Head of caudate nucleus (tissue), 42 donors: ENCODE data around the gene HOXC6.
"Not testable (repeated sequence)": the region's sequence is repeated elsewhere in the genome, so short reads cannot be mapped to it uniquely, and the experiment has no call there.

Experiments used
- DNase-seq, 42 donors: peaks; one replicate each; pipeline versions ENCODE4 v3.0.0 to v3.0.0-alpha.2; 2020 to 2021; ENCODE audit warnings: mixed read lengths in 7 of 42
- intact Hi-C: fragments of 100-400 bp; cut with DNase I; formaldehyde crosslinking; loops from one replicate; pipeline ENCODE4 v1.15.0; 2022

The HOXC6 gene

DNA sequence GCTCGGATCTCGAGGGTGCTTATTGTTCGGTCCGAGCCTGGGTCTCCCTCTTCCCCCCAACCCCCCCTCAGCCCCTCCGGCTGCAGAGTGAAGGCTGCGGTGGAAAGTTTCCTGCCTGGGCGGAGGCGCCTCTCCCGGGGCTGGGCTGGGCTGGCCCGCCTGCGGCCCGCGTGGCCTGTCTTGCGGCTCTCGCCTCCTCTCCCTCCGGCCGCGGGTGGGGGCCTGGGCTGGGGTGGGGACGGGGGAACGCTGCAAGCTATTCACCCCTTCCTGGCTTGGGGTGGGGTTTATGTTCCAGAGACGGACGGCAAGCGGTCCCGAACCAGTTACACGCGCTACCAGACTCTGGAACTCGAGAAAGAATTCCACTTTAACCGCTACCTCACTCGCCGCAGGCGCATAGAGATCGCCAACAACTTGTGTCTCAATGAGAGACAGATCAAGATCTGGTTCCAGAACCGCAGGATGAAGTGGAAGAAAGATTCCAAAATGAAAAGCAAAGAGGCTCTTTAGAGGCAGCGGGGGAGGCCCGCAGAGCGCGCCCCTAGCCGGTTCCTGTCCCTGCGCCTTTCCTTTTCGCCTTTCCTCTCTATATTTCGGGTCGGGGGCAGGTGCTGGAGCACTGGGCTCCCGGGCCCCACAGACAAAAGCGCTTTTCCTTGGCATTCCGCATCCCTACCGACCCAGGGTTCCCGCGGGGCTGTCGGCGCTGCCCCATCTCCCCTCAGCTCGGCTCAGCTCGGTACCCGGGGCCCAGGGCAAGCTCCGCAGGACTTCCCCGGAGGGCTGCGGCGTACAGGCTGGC is 5.9 kb downstream of the HOXC6 start:
- DNase-seq: no peak
- intact Hi-C loops: no loop called here

DNA sequence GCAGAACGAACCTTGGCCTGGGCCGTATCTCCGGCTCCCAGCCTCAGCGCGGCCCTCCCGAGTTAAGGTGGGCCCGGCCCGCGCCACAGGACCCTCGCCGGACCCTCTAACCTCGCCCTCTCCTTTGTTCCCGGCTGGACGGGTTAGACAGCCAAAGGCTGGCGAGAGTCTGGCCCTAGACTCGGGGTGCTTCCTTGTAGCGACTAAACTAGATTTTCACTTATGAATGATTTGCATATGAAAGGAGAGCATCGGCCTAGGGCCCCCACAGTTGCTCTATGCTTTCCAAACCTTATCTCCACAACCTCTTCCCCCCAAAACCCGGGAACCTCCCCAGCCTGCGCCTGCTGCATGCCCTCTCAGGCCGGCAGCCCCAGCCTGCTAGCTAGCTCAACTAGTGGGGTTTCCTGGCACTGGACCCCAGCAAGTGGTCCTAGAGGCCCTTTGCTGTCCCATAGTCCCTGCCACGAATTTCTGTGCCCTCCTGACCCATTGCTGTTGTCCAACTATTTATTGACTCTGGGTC is 6.6 kb downstream of the HOXC6 start:
- intact Hi-C loops: no loop called here
- no peak for DNase-seq

DNA sequence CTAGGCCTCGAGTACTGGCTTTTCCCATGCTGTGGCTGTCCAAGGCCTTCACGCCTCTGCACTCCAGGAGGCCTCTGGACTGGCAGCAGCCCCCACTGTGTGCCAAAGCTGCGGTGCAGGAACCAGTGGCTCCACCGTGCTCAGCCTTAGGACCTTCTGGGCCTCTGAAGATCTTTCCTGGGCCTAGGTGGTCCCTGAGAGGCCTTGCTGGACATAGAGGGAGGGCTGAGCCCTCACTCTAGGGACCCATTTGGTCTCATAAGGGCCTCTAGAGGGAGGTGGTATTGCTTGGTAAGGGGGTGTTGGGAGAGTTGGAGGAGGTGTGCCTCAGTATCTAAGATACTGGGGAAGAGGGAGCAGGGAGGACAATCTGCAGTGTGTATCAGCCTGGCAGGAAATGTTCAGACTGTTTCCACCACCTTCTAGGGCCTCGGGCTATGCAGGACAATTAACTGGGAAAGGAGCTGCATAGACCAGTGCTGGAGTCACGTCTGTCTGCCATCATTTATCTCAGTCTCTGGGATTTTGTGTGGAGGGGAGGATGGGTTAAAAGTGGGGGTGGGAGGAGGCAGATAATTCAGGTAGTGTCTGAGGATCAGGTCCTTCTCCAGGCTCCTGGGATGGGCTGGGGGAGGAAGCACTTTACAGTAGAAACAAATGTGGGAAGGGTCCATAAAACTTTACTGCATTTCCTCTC is 7.5 kb downstream of the HOXC6 start:
- no peak for DNase-seq
- intact Hi-C loops: no loop called here

DNA sequence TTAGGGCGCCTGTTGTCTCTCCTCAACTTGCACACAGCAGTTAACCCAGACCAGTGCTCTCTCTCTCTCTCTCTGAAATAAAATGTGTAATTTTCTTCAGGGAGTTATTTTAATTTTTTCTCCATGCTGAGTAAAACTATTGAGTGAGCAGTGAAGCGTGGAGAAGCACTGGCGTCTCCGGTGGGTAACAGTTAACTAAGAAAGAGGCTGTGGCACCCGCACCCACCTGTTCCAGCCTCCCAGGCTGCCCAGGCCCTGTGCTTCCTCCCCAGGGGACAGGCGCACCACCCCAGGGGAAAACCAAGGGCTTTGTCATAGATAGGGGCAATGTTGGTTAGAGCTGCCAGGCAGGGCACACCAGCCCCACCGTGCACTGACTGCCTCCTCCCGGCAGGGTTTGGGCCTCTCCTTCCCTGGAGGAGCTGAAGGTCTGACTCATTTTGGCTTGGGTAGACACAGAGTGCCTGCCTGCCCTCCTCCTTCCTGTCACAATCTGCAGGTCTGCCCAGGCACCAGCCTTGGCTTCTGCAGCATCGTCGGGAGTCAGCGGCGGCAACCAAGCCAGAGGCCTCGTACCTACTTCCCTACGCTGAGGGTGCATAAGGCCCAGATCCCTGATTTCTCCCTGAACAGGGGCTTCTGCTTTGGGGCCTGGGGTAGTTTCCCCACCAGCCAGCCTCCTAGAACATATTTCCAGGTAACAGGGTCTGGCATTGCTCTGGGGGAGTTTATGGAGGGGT is 8.6 kb downstream of the HOXC6 start:
- DNase-seq: no peak
- intact Hi-C loops: no loop called here

DNA sequence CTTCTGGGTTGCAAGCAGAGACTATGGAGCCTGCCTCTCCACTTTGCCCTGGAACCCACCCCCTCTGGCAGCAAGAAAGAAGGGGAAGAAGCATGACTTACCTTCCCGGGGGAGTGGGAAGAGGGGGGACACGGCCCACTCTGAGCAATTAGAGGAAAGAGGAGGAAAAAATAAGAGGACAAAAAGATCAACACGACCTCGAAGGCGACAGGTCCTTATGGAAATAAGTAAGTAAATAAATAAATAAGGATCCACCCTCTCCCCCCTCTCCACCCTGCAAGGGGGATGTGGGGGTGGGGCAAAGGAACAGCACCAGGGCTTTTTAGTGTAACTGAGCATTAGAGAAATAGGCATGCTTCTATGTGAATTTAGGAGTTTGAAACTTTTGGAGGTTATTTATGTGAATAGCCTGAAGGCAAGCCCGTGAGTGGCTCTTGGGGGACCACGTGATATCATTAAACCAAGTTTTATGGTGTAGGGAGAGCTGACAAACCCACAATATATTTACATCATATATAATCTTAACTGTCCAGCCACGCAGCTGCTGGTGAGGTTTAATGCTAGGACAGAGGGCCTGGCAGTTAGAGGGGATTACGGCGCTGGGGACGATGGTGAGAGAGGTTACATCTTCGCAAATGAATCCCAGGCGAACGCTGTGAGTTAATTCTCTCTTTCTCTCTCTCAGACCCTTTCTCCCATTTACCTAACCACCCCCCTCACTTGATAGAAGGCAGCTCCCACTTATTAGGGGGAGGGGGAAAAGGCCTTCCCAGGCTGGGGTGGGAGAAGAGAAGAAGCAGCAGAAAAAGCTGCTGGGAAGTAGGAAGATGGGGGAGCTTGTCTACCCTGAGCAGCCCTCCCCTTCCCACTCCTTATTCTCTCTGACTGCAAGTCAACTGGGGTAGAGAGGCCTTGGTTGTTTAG is 9.4 kb downstream of the HOXC6 start:
- no peak for DNase-seq
- intact Hi-C loops: no loop called here

DNA sequence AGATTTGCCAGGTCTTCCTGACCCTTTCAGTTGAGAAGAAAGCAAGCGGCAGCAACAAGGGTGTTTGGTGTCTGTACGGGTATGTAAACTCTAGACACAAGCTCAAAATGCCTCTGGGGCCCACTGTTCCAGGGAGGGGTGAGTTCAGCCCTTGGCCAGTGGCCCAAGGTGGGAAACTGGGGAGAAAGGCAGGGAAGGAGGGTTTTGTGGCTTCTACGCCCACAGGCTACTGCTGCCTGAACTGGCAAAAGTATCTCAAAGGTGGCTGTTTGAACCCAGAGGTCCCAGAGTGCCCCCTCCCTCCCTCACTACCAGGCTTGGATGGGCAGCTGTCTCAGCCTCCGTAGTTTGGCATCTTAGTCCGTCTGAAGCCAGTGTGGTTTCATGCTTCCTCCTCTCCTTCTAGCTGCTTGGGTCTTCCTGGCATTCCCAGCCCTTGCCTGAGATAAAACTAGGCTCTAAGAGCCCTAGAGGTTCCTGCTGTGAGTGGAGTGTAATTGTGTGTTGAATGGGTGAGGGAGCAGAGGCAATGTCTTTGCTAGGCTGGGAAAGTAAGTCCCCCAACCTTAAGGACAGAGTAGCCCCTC is 10.1 kb downstream of the HOXC6 start:
- intact Hi-C loops: no loop called here
- no peak for DNase-seq

DNA sequence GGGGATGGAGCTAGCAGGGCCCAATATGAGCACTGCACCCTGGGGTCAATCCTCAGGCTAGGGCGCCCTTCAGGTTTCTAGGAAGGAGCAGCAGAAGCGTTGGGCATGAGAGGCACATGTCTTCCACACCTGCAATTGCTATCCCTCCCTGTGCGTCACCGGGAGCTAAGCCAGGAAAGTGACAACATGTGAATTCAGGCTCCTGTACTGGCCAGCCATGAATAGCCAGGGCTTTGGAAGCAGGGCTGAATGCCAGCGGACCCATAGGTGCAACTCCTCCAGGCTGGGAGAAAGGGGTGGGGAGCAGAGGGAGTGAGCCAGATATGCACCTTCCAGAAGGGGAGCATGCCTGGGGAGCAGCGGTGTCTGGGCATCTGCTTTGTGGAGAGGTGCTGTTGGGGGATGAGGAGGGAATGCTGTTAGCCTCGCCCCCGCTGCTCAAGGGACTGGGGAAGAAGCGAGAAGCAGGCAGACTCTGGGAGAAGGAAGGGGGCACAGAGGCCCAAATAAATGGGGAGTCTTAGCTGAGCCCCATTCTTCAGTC is 10.7 kb downstream of the HOXC6 start:
- intact Hi-C loops: no loop called here
- DNase-seq: no peak

DNA sequence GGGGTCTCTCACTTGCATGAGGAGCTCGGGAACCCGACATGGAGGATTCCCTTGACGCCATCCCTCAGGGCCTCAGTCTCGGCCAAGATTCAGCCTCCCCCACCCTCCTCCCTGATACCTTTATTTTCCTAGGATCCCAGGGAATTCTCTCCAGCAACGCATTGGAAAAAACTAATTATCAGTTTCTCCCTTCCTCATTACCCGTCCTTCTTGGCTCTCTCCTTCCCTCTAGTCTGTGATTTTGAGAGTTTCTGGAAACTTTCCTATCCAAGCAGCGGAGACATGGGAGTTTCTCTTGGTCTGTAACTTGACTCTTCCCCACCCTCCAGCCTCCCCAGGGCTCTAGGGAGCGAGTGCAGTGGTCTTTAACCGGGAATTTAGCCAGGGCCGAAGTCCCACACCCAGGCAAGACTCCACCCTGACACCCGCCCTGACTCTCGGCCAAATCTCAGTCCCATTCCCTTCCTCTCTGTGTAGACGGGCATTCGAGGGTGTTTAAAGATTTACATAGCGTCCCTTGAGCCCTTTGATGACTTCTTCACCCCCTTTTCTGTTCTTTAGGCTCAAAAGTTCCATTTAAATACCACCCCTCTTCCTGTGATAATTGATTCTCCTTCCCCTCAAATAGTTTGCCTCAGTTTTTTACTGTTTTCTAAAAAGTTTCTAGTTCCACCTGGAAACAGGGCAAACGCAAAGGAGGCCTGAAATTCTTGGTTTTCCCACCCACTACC is 11.3 kb downstream of the HOXC6 start:
- intact Hi-C loops: no loop called here

DNA sequence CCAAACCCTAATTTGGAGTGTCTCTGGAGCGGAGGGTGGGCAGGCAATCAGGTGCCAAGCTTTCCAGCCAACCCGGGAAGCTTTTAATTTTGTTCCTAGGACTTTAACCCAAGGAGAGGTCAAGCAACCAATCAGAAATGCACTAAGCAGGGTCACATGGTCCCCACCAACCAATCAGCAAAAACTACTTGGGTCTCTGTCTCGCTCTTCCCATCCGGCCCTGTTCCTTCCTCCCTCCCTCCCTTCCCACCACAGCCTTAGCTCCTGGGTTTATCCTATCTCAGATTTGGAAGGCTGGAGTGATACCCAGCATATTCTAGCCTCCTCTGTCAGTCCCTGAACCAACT is 11.9 kb downstream of the HOXC6 start:
- intact Hi-C loops: no loop called here
- DNase-seq: no peak

More for the DNA sequence above, 11.3 kb downstream of the HOXC6 start:
- DNase-seq: no peak

DNA sequence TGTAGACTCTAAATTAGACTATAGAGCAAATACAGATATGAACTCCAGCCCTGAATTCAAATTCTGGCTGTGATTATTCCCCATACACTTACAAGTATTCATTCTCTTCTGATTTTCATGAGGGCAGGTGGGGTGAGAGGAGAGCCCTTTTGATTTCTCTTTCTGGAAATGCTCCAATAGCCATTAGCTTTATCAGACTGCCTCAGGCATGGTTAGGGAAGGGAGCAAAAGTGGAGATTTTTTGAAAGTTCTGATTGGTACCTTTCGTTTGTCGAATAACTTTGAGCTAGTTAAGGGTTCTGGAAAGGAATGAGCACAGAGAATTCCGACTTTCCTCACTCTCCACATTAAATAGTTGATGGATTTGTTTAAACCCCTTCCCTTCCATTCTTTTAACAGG is 12.4 kb downstream of the HOXC6 start:
- intact Hi-C loops: no loop called here
- DNase-seq: no peak

DNA sequence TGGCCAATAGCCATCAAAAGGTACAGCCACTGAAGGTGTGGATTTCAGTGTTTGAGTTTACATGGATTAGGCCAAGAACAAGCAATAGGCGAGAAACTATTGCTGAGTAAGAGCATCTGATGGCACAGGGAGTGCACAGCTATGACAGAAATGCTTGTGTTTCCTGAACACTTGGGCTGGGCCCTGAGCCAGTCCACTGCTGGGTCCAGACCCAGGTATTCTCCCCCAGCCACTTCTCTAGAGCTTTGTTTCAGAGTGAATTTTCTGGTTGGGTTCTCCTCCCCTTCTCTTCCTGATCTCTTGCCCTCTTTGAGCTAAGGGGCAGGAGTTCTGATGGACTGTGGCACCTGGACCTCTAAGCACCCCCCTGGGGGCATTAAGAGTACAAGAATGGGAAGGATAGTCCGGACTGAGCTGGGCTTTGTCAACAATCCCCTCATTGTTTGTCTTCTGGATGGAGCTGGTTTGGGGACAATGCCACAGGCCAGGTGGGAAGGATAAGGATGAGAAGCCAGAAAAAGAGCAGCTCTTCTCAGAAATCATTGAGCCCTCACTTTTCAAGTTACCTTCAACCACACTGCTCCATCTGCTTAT is 13.0 kb downstream of the HOXC6 start:
- intact Hi-C loops: no loop called here
- DNase-seq: no peak

DNA sequence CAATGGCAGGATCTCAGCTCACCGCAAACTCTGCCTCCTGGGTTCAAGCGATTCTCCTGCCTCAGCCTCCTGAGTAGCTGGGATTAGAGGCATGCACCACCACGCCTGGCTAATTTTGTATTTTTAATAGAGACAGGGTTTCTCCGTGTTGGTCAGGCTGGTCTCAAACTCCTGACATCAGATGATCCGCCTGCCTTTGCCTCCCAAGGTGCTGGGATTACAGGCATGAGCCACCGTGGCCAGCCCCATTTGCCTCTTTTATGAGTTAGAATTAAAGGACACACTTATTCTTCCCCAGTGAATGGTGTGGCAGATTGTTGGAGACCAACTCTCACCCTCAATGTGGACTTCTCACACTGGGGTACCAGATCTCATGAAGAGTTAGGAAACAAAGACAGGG is 13.8 kb downstream of the HOXC6 start:
- intact Hi-C loops, DNase-seq: not testable (repeated sequence)

DNA sequence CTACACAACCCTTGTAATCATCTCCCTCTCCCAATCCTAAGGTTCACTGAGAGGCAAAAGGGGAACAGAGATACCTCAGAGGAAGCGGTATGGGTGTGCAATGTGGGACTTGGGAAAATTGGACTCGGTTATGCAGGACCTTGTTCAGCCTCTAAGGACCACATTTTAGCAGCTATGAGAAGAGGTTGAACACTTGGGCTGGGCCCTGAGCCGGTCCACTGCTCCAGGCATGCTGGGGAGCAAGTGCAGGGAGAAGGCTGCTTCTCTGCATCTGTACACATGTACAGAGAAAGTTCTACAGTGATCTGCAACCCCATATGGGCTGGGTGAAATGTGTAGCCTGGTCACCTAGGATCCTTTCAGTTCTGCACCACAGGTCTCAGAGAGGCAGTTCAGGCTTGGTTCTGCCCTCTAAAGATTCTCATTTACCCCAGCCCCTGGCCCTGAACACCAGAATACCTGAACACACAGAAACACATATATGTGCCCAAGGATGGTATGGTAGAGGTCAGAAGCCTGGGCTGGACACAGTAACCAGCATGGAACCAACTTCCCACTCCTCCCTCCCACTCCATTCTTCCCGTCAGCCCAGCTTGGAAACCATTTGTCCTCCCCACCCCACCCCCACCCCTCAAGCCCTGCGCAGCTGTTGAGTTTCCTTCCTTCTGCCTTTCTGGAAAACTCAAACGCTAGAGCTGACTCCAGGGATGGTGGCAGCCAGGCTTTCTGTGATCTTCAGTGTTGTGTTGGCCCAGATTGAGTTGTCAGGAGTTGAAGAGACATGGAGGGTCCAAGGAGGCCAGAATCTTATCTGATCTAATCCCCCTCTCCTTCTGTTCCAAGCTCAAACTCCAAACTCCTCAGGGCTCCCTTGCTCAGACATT is 15.0 kb downstream of the HOXC6 start:
- no peak for DNase-seq
- intact Hi-C loops: no loop called here

DNA sequence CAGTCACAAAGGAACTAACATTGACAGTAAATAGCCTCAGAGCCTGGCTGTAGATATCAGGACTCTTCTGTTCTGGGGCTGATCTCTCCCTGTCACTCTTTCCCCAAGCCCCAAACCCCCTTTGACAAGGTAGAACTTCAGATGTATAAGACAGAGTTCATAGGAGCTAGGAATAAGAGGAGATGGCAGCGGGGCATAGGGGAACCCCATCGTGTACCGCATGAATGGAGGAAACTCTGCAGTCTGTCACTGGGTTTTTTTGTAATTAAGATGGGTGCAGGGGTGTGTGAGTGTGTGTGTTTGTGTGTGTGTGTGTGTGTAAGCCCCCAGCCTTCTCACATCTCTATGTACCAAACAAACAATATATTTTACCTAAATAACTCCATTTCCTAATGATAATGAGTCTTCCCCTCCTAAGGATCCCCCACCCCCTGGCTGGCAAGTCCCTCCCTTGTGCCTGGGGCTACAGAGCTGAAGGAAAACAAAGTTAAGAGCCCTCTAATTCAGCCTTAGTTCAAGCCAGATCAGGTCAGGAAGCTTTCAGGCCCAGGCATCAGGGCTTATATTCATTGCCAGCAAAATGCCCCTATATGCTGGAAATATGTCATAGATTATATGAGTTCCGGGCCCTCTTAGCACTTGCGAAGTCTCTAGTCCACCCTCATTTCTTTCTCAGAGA is 16.3 kb downstream of the HOXC6 start:
- DNase-seq: no peak
- intact Hi-C loops: no loop called here

DNA sequence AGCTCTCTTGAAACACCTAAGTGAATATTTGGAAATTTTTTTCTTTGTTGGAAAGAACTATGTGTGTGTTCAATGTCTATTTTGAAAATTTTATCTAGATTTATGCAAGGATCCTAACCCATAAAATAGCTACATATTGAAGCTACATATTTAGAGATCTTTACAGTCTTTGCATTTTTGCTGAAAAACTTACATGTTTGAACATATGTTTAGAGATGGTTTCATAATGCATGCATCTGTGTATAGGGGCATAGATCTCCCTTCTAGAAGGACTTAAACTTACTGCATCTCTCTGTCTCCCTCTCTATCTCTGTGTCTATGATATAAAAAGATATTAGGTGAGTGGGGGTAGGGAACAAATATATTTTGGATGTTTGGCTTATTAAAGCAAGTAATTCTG is 17.2 kb downstream of the HOXC6 start:
- DNase-seq: no peak
- intact Hi-C loops: no loop called here
